GM18870 (cell line): Measurements from ENCODE around the gene GLIPR1L1.
"Not testable (repeated sequence)": the region's sequence is repeated elsewhere in the genome, so short reads cannot be mapped to it uniquely, and the experiment has no call there.

Experiments used
- ATAC-seq: cut with Tn5 transposase; IDR thresholded peaks from one replicate; pipeline ENCODE4 v1.9.1; 2021; ENCODE audit warnings: moderate library complexity; ENCODE audit not compliant: unreplicated experiment

GLIPR1L1 gene

GRCh38 chr12:75334384-75335030 is at the start of gene GLIPR1L1:
TSS of gene GLIPR1L1 (plus strand) at chr12:75334670. CDS start at chr12:75334729, 59 bp downstream.
- ATAC-seq = peak; percentile 59

DNA sequence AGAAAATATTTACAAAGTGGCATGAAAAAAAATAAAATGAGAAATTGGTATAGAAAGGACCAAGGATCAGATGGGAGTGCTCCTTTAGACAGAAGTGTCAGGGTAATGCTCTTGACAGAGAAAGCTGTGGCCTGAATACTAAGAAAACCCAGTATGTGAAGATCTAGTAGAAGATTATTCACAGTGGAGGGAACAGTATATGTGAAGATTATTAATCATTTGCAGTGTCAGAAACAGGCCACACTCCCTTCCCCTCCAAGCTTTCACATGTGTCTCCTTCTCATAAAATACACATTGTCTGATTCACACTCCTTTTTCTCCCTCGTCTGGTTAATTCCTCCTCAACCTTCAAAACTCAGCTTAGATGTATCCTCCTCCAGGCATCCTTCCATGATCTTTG is 45.6 kb upstream of the GLIPR1L1 start:
- no peak for ATAC-seq

GRCh38 chr12:75289753-75290152 is 44.7 kb upstream of the GLIPR1L1 start:
- no peak for ATAC-seq

DNA sequence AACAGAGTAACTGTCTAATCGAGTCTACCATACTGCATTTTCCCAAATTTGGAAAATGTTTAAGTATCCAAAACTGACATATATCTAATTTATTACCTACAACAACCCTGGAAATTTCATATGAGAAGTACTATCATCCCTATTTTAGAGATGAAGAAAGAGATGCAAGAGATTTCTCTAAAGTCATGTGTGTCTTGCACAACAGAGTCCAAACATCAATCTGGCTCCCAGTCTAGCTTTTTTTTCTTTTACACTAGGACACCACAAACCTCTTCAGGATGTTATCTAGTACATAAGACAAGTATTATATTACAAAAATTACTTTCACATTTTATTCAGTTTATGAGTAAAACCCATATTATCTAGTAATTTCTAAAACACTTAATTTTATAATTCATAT is 43.5 kb upstream of the GLIPR1L1 start:
- ATAC-seq = no peak

DNA sequence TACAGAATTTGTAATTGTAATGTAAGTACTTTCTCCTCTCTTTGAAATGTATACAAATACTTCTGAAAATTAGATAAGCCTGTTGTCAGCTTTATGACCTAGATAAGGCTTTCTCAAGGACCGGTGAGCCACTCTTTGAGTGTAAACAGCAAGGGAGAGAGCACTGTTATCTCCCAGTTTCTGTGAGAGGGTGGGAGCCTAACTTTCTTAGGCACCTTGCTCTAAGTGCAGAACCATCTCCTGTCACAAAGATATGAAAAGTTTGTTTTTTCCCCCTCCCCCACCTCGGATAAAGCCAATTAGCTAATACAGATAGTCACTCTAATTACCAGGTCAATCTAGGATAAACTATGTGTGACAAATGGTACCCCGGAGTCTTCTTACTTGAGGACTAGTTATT is 40.1 kb upstream of the GLIPR1L1 start:
- ATAC-seq = no peak

- ATAC-seq = no peak
Observed at GRCh38 chr12:75294797-75295196, 39.7 kb upstream of the GLIPR1L1 start.

DNA sequence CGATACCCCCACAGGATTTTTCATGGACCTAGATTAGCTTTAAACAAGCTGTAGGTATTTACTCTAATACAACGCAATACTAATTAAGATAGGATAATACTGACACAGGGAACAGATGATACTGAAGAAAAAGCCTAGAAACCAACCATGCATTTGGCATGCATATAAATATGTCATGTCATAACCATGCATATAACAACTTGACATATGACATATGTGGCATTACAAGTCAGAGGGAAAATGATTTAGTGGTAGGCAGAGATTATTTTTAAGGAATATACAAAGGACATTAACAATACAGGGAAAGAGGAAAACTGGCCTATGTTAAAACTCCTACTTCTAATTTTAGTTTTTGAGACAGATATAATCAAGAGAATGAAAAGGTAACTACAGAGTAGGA is 32.2 kb upstream of the GLIPR1L1 start:
- ATAC-seq = no peak

DNA sequence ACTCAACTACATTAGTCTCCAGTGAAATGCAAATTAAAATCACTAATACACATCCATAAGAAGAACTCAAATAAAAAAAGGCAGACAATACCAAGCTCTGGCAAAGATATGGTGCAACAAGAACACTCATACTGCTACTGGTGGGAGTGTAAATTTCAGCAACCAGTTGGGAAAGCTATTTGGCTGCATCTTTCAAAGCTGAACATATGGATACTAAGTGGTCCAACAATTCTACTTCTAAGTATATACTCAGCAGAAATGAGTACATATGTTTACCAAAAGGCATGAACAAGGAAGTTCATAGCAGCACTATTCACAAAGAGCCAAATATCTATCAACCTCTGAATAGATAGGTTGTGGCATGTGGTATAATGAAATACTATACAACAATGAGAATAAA is 31.7 kb upstream of the GLIPR1L1 start:
- no peak for ATAC-seq

DNA sequence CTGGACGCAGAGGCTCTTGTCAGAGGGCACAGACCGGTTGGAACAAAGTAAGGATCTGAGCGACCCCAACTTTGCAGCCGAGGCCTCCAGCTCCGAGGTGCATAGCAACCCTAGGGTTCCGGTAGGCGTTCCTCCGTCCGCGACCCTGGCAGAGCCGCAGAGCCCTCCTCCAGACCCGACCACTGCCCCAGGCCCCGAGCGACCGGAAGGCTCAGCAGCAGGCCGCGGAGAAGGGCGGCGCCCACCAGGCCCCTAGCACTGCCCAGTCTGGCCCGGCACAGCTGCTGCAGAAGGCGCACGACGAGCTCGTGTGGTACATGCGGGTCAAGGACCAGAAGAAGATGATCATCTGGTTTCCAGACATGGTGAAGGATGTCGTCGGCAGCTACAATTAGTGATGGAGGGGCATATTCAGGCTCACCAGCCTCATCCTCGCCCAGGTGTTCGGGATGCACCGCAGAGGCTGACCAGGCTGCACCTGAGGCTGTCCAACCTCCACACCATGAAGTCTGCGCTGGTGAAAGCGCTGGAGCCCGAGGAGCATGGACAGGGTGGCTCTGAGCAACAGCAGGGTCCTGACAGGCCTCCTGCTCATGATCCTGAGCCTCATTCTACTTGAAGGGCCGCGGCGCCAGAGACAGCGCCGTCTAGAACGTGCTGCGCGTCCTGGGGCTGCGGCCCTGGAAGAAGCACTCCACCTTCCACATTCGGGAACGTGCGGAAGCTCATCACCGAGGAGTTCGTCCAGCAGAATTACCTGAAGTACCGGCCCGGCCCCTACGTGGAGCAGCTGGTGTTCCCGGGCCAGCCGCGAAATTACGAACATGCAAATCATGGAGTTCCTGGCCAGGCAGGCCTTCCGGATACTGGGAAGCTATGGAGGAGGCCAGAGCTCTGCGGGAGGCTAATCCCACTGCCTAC is 28.8 kb upstream of the GLIPR1L1 start:
- no peak for ATAC-seq

DNA sequence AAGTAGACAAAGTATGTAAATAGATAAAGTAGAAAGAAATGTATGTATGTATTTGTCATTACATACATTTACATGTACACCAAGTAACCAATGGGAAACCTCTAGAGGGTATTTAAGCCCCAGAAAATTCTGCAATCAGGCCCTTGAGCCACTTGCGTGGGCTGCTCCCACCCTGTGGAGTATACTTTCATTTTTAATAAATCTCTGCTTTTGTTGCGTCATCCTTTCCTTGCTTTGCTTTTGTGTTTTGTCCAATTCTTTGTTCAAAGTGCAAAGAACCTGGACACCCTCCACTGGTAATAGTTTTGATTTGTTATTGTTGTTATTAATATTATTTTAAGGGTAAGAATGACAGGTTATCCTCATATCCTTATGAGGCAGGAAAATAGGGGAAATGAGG is 26.2 kb upstream of the GLIPR1L1 start:
- ATAC-seq = no peak

- ATAC-seq = no peak
Observed at GRCh38 chr12:75311369-75311768, 23.1 kb upstream of the GLIPR1L1 start.

GRCh38 chr12:75315518-75315917 is 19.0 kb upstream of the GLIPR1L1 start:
- ATAC-seq = no peak

DNA sequence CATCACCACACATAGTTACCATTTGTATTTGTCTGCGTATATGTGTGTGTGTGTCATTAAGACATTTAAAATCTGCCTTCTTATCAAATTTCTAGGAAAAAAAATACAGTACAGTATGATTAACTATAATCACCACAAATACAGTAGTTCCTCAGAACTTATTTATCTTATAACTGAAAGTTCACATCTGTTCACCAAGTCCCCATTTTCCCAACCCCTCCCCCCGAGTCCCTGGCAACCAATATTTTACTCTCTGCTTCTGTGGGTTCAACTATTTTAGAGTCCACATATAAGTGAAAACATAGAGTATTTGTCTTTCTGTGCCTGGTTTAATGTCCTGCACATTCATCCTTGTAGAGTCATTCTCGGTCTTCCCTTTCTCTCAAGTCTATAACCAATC is 16.7 kb upstream of the GLIPR1L1 start:
- no peak for ATAC-seq

DNA sequence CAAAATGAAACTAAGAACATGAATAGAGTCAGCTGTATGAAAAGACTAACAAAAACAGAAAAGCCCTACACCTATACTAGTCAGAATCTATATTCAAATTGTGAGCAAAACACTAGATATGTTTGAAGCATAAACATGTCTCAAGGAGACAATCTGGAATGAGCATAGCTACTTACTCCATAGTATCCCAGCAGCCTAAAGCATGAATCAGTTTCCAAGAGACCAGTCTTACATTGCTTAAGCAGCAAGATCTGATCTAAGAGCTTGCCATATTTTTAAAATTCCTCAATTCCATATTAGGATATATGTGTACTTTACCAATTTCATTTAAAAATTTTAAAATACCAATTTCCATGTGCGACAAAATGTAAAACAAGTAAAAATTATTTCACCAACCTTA is 12.0 kb upstream of the GLIPR1L1 start:
- ATAC-seq = no peak

DNA sequence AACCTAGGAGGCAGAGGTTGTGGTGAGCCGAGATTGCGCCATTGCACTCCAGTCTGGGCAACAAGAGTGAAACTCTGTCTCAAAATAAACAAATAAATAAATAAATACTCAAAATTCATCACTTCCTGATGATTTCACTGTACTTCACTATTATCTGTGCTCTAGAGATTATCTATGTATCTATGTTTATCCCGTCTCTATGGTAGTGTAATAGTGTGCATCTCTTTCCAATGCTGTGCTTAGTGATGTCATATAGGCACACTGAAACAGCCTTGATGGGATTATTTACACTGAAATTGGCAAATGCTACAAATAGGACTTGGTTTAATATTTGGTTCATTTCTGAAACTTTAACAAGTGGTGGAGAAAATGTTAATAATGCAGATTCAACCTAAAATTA is 10.8 kb upstream of the GLIPR1L1 start:
- ATAC-seq = no peak

GRCh38 chr12:75327642-75328041 is 6.8 kb upstream of the GLIPR1L1 start:
- ATAC-seq = no peak

DNA sequence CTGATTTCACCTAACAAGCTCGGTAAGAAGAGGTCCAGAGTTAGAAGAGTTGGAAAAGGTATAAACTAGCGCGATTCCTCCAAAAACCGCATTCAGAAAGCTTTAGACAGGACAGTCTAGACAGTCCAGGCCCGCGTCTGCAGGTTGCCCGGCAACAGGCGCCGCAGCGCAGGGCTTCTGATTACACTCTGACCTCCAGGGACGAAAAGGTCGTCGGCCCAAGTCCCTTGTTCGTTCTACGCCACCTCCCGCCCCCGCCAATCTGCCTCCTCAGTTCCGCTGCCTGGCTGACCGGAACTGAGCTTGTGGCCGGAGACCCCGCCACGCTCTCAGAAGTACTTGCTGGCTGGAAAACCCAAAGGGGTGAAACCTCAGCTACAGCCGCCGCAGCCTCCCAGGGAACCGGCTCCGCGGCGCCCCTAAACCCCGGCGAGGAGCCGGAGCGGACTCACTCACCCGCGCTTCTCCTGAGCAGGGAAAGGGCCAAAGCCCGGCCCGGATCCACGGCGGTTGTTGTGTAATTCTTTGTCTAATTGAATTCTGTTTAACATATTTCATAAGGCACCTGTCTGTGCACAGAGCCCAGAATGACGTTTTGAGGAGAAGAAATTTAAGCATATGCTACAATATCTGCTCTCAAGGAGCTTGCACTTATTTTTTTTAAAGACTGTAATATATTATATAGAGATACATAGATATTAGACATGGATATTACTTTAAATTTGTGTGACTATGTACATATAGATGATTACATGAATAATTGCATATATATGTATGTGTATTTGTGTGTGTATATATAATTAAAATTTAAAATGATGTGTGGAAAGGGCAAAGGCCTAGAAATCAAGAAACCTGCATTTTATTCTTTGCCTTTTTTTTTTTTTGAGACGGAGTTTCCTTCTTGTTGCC is 4.3 kb upstream of the GLIPR1L1 start, which contains the start of gene CAPS2:
TSS of gene CAPS2 (minus strand) at position 407 of the 909 bp plus-strand sequence. CDS start 3,826 bp downstream, outside the sequence.
- peak; percentile 79 for ATAC-seq

DNA sequence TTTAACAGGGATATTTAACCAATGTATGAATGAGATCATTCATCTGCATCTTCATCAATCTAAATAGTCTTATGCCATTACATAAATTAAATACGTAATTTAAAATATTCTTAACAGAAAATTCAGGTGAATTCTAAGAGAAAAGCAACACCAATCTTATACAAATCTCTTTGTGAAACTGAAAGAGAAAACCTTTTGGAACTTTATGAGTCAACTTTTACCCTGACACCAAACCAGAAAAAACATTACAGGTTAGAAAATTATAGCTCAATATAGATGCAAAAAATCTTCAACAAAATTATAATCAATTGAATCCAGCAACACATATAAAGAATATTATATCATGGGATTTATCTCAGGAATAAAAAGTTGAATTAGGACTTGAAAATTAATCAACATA is 3.4 kb downstream of the GLIPR1L1 start:
- peak; percentile 71 for ATAC-seq

GRCh38 chr12:75341873-75342272 is 7.4 kb downstream of the GLIPR1L1 start:
- ATAC-seq = no peak

GRCh38 chr12:75345531-75345930 is 11.1 kb downstream of the GLIPR1L1 start:
- no peak for ATAC-seq

GRCh38 chr12:75346215-75346614 is 11.7 kb downstream of the GLIPR1L1 start:
- ATAC-seq = not testable (repeated sequence)
